Bronchial epithelial cell (primary cell): ENCODE measurements around the gene FTH1. TPM values are rescaled to one million over a fixed set of nuclear protein-coding genes. Genes with fewer than 3 reads are reported as not detected.

Experiments
- DNase-seq: peaks from one replicate; pipeline ENCODE4 v3.0.0-alpha.2; 2010; ENCODE audit warnings: low read depth
- FAIRE-seq: peaks from 2 replicates; lab custom pipeline; 2011; peaks lifted over from hg19 to GRCh38; lab: Jason Lieb, UNC
- H3K27me3 ChIP-seq: 2 replicates; pipeline ENCODE4 v1.5.1; 2011; ENCODE audit warnings: low read length; ENCODE audit not compliant: control insufficient read depth, insufficient read depth
- H3K36me3 ChIP-seq: 2 replicates; pipeline ENCODE4 v1.5.1; 2011; ENCODE audit warnings: low read length; ENCODE audit not compliant: control insufficient read depth, insufficient read depth
- H3K4me3 ChIP-seq: 2 replicates; pipeline ENCODE4 v1.5.1; 2011; ENCODE audit warnings: mild to moderate bottlenecking, low read depth, low read length, control low read depth
- total RNA-seq: library from RNA; depleted of rRNA; stranded (reverse); fragments of >200 nt; gene quantifications from 2 replicates; pipeline ENCODE4 v1.2.1, GENCODE V29; 2014
- TF ChIP-seq, protein P1 (sequence below): IDR thresholded peaks from 2 replicates; pipeline ENCODE4 v1.5.1; 2011; ENCODE audit warnings: mild to moderate bottlenecking, moderate library complexity, low read length, control low read depth, inconsistent platforms; ENCODE audit not compliant: insufficient read depth, severe bottlenecking

Gene FTH1
- total RNA-seq, 1 donor from 2014 or later, result 1,591 TPM

DNA sequence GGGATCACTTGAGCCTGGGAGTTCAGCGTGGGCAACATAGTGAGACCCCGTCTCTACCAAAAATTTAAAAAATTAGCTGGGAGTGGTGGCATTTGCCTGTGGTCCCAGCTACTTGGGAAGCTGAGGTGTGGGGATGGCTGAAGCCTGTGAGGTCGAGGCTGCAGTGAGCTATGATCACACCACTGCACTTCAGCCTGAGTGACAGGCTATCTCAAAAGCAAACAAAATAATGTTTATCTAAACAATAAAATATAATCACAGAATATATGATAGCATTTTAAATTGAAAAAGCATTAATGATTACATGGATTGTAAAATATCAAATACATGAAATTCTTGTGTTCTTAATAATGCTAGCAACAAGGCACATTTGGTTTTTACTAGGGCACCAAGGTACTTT, 14.6 kb downstream of the FTH1 start:
- FAIRE-seq (no peak), DNase-seq (no peak)
- TF ChIP-seq, protein P1, sequence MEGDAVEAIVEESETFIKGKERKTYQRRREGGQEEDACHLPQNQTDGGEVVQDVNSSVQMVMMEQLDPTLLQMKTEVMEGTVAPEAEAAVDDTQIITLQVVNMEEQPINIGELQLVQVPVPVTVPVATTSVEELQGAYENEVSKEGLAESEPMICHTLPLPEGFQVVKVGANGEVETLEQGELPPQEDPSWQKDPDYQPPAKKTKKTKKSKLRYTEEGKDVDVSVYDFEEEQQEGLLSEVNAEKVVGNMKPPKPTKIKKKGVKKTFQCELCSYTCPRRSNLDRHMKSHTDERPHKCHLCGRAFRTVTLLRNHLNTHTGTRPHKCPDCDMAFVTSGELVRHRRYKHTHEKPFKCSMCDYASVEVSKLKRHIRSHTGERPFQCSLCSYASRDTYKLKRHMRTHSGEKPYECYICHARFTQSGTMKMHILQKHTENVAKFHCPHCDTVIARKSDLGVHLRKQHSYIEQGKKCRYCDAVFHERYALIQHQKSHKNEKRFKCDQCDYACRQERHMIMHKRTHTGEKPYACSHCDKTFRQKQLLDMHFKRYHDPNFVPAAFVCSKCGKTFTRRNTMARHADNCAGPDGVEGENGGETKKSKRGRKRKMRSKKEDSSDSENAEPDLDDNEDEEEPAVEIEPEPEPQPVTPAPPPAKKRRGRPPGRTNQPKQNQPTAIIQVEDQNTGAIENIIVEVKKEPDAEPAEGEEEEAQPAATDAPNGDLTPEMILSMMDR, result no peak
- Histone ChIP-seq H3K36me3 (peaks cover 2% of the 10 kb centered on the region), H3K4me3 (no peak overlapping the region), H3K27me3 (no peaks in the 10 kb centered on the region)

DNA sequence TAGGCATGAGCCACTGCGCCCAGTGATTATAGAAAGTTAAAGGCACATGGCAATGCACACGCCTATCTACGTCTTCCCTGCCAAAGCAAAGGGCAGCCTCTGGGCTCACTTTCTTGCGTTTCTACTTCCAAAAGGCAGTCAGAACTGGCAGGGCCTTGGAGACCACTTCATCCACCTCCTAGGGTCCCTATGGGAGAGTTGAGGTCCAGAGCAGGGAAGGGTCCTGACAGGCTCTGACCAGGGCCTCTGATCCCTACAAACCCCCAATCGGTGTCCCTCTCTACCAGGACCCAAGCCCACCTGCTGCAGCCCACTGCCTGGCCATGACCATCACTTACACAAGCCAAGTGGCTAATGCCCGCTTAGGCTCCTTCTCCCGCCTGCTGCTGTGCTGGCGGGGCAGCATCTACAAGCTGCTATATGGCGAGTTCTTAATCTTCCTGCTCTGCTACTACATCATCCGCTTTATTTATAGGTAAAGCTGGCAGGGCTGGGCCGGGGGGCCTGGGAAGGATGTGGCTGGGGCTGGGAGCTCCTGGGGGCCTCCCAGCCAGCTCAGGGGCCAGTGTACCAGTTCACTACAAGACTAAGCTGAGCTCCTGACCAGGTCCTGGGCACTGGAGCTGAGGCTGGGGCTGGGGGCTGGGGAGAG, 15.8 kb downstream of the FTH1 start:
- TF ChIP-seq, protein P1, result no peak
- H3K27me3 ChIP-seq, result no peaks in the 10 kb centered on the region
- H3K4me3 ChIP-seq, result no peak overlapping the region
- FAIRE-seq, result no peak
- no peak for DNase-seq
- no peaks in the 10 kb centered on the region for H3K36me3 ChIP-seq

DNA sequence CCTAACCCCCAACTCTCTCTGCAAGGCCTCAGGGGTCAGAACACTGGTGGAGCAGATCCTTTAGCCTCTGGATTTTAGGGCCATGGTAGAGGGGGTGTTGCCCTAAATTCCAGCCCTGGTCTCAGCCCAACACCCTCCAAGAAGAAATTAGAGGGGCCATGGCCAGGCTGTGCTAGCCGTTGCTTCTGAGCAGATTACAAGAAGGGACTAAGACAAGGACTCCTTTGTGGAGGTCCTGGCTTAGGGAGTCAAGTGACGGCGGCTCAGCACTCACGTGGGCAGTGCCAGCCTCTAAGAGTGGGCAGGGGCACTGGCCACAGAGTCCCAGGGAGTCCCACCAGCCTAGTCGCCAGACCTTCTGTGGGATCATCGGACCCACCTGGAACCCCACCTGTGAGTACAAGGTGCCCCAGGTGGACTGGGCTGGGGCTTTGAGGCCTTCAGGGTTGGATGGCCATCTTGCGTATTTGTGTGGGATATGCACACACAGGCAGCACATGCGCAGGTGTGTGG, 17.3 kb downstream of the FTH1 start, which contains the start of gene BEST1:
TSS of gene BEST1 (plus strand) at position 317 of the 513 bp plus-strand sequence. CDS start 1,456 bp downstream, outside the sequence.
- Histone ChIP-seq H3K36me3 (no peaks in the 10 kb centered on the region), H3K27me3 (no peaks in the 10 kb centered on the region), H3K4me3 (no peak within 1 kb of the TSS)
- DNase-seq (no peak), FAIRE-seq (no peak)
- TF ChIP-seq, protein P1, result no peak

DNA sequence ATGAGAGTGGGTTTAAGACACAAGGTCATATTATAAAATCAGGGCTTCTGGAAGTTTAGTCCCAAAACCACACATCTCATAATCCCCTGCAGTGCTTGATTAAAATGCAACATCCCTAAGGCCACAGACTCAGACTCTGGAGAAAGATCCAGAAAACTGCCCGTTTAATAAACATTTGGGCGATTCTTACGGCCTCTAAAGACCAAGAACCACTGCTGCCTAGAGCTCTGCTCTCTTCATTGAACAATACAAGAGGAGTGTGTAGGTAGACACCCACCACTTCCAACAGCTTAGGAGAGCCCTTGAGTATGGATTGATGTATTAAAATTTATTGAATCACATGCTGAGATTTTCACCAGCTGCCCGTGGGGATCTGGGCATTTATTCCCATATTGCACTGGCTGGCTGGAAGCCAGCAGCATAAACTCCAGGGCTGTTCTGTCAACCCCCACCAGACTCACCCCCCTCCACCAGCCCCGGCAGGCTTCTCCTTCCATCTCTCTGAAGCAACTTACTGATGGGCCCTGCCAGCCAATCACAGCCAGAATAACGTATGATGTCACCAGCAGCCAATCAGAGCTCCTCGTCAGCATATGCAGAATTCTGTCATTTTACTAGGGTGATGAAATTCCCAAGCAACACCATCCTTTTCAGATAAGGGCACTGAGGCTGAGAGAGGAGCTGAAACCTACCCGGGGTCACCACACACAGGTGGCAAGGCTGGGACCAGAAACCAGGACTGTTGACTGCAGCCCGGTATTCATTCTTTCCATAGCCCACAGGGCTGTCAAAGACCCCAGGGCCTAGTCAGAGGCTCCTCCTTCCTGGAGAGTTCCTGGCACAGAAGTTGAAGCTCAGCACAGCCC, 18.0 kb downstream of the FTH1 start:
- FAIRE-seq, result no peak
- TF ChIP-seq, protein P1, result no peak
- peaks cover 2% of the 10 kb centered on the region for H3K27me3 ChIP-seq
- peak; percentile 70 for DNase-seq
- no peaks in the 10 kb centered on the region for H3K36me3 ChIP-seq
- H3K4me3 ChIP-seq, result no peak overlapping the region

DNA sequence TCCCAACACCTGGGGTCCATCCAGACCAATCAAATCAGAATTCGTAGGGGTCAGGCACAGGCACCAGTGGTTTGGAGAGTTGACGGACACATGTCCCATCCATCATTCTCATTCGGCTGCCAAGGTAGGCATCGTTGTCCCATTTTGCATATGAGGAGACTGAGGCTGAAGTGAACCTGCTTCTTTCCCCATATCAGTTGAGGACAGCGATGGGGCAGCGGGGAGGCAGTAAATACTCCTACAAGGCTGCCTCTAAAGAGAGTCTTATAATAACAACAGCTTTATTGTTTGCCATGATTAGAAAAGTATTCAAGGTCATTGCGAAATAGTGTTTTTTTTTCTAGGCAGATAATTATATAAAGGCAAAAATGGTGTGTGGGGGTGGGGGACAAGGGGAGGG, 18.9 kb downstream of the FTH1 start:
- H3K27me3 ChIP-seq, result peaks cover 2% of the 10 kb centered on the region
- no peak overlapping the region for H3K4me3 ChIP-seq
- H3K36me3 ChIP-seq, result no peaks in the 10 kb centered on the region
- TF ChIP-seq, protein P1, result no peak
- DNase-seq, result no peak
- no peak for FAIRE-seq
